GOT3 (cell line): ENCODE data around the gene FAM43A.
A peak's percentile ranks its signal among the peaks of the same experiment; 100 is the strongest.

Experiments used
- DNase-seq: peaks from one replicate; lab custom pipeline; 2025; ENCODE audit warnings: mixed read lengths; lab: John Stamatoyannopoulos, UW

Gene FAM43A

GRCh38 chr3:194676471-194676870, 9.2 kb upstream of the FAM43A start:
- no peak for DNase-seq

GRCh38 chr3:194680888-194681615, 4.6 kb upstream of the FAM43A start:
- DNase-seq: no peak

- DNase-seq: no peak
Measured at GRCh38 chr3:194682189-194682693, 3.4 kb upstream of the FAM43A start.

GRCh38 chr3:194682694-194683310, 2.9 kb upstream of the FAM43A start:
- peak; percentile 50 for DNase-seq

GRCh38 chr3:194683380-194683779, 2.3 kb upstream of the FAM43A start:
- DNase-seq: no peak

GRCh38 chr3:194685065-194685717, 492 bp upstream of the FAM43A start:
- DNase-seq: no peak

- no peak for DNase-seq
Measured at GRCh38 chr3:194686414-194686815, 732 bp downstream of the FAM43A start.

GRCh38 chr3:194686816-194687637, 1.3 kb downstream of the FAM43A start:
- no peak for DNase-seq

GRCh38 chr3:194687638-194688199, 2.0 kb downstream of the FAM43A start:
- DNase-seq: no peak

- DNase-seq: no peak
Measured at GRCh38 chr3:194688200-194688740, 2.6 kb downstream of the FAM43A start.

GRCh38 chr3:194688946-194689345, 3.3 kb downstream of the FAM43A start:
- DNase-seq: no peak

GRCh38 chr3:194689493-194689944, 3.8 kb downstream of the FAM43A start:
- DNase-seq: no peak

GRCh38 chr3:194690501-194691372, 5.1 kb downstream of the FAM43A start:
- DNase-seq: no peak

- no peak for DNase-seq
Measured at GRCh38 chr3:194691481-194692283, 6.0 kb downstream of the FAM43A start.

- no peak for DNase-seq
Measured at GRCh38 chr3:194696702-194697101, 11.0 kb downstream of the FAM43A start.

GRCh38 chr3:194702545-194702944, 16.9 kb downstream of the FAM43A start:
- DNase-seq: no peak

GRCh38 chr3:194705227-194705626, 19.5 kb downstream of the FAM43A start:
- no peak for DNase-seq

GRCh38 chr3:194705761-194706160, 20.1 kb downstream of the FAM43A start:
- no peak for DNase-seq

GRCh38 chr3:194707147-194707540, 21.5 kb downstream of the FAM43A start:
- DNase-seq: no peak

- DNase-seq: no peak
Measured at GRCh38 chr3:194711286-194711685, 25.6 kb downstream of the FAM43A start.
